ENCODE data around the gene CHMP5. TPM values are rescaled to one million over a fixed set of nuclear protein-coding genes. Genes with fewer than 3 reads are reported as not detected.

Gene CHMP5
- total and polyA plus RNA-seq, 10 of the 15 experiments (the other 5 are each of a cell fraction or from before 2014, with no cell fraction given): 40.3 to 179 (median 78.6) TPM

GRCh38 chr9:33320230-33320567 is 55.4 kb downstream of the CHMP5 start:
- TF ChIP-seq HDGF (IDR thresholded peaks at IDR 0.05): no peak
- TF ChIP-seq MXI1 (IDR thresholded peaks at IDR 0.05; ENCODE audit: low read depth, low read length): no peak
- TF ChIP-seq ATF2 (IDR thresholded peaks at IDR 0.05; ENCODE audit: low read length): no peak
- no peak for TF ChIP-seq SREBF2 (IDR thresholded peaks at IDR 0.05; ENCODE audit: low read length)
- TF ChIP-seq EZH2 (IDR thresholded peaks at IDR 0.05; ENCODE audit: borderline replicate concordance, control insufficient read depth, low read depth, low read length): no peak
- TF ChIP-seq PAX8 (IDR thresholded peaks at IDR 0.05): no peak
- no peak for TF ChIP-seq TCF7 (IDR thresholded peaks at IDR 0.05; ENCODE audit: borderline replicate concordance)
- TF ChIP-seq RAD51 (IDR thresholded peaks at IDR 0.05): no peak
- no peak for TF ChIP-seq POU2F2 (IDR thresholded peaks at IDR 0.05; ENCODE audit: borderline replicate concordance, low read depth, low read length)
- TF ChIP-seq TAF1 (IDR thresholded peaks at IDR 0.05; ENCODE audit: borderline replicate concordance, low read depth, low read length): no peak
- TF ChIP-seq IRF5 (IDR thresholded peaks at IDR 0.05; ENCODE audit: borderline replicate concordance): no peak
- no peak for TF ChIP-seq ATF3 (IDR thresholded peaks at IDR 0.05; ENCODE audit: borderline replicate concordance, extremely low read depth, low read depth, low read length)
- no peak for TF ChIP-seq MTA3 (IDR thresholded peaks at IDR 0.05; ENCODE audit: borderline replicate concordance, low read length)
- DNase-seq (ENCODE audit: low read depth, low spot score) (no peak), FAIRE-seq (no peak), ATAC-seq (no peak)
- Histone ChIP-seq H3K27ac (ENCODE audit: control insufficient read depth, insufficient read depth) (no peak overlapping the region), H2AFZ (ENCODE audit: control insufficient read depth, low read depth, low read length) (no peak overlapping the region), H3K9ac (ENCODE audit: control insufficient read depth, insufficient read depth, low read length) (no peak overlapping the region), H4K20me1 (ENCODE audit: control insufficient read depth, insufficient read depth) (no peaks in the 10 kb centered on the region), H3K79me2 (ENCODE audit: control insufficient read depth, insufficient read depth, low read length) (no peaks in the 10 kb centered on the region), H3K4me1 (ENCODE audit: control insufficient read depth, insufficient read depth, low read length) (no peaks in the 10 kb centered on the region), H3K4me2 (ENCODE audit: control insufficient read depth, insufficient read depth) (no peak overlapping the region), H3K27me3 (replicated peaks in 1 of 2; ENCODE audit: control insufficient read depth in 2 of 2, insufficient read depth in 2 of 2, low read length in 1 of 2) (no peaks in the 10 kb centered on the region), H3K9me3 (replicated peaks; ENCODE audit: control insufficient read depth, insufficient read depth, low read length) (no peaks in the 10 kb centered on the region), H3K4me3 (no peak overlapping the region), H3K36me3 (ENCODE audit: control insufficient read depth in 2 of 2, insufficient read depth in 2 of 2, low read length in 1 of 2) (peaks cover 14 to 40% of the 10 kb centered on the region in 2 experiments)
- BruUV-seq (replicated peaks): no TSS peak
- SMC1A ChIA-PET (ENCODE audit: uncharacterized antibody, unreplicated experiment): interaction anchor here (1.2 to 1.3 kb wide), 2 partner anchors 10 to 17 kb away, joined by 3 read pairs; no protein-coding TSS in a partner anchor
- POLR2A ChIA-PET: interaction anchor here (1.4 kb wide), 1 partner anchor 26 kb away, joined by 3 read pairs; no protein-coding TSS in a partner anchor
- CTCF ChIA-PET: interaction anchor here (1.3 to 4.7 kb wide), 2 partner anchors 33 to 56 kb away, joined by 3 to 27 read pairs; no protein-coding TSS in a partner anchor
- RAD21 ChIA-PET (ENCODE audit: unreplicated experiment): interaction anchor here (0.6 kb wide), 1 partner anchor 726 kb away, joined by 3 read pairs; no protein-coding TSS in a partner anchor
- in situ Hi-C loops (cut with MboI): no loop called here
- intact Hi-C loops (cut with micrococcal nuclease; ENCODE audit: unreplicated experiment): no loop called here
- WGBS (ENCODE audit: insufficient coverage, insufficient replicate concordance, low lambda C conversion rate, missing lambda C conversion rate): 100% methylated on average over 1 of the region's 1 CpG
